Neural progenitor cell (in vitro differentiated cells): Measurements from ENCODE around the gene KCNH6. TPM values are rescaled to one million over a fixed set of nuclear protein-coding genes. Genes with fewer than 3 reads are reported as not detected.
A peak's percentile ranks its signal among the peaks of the same experiment; 100 is the strongest.

Source experiments
- DNase-seq: peaks from one replicate; pipeline ENCODE4 v3.0.0-alpha.2; 2016; ENCODE audit warnings: low spot score
- H2AFZ ChIP-seq: fragments of 200-600 bp; sonication (generic); replicated peaks from 2 replicates; pipeline ENCODE4 v1.6.1; 2016; ENCODE audit warnings: antibody characterized with exemption
- H3F3A ChIP-seq: fragments of 200-600 bp; sonication (generic); 2 replicates; pipeline ENCODE4 v1.6.1; 2016; ENCODE audit warnings: antibody characterized with exemption, low read depth
- H3K27ac ChIP-seq: fragments of 200-600 bp; sonication (generic); 2 replicates; pipeline ENCODE4 v1.5.1; 2016; ENCODE audit warnings: mild to moderate bottlenecking
- H3K27me3 ChIP-seq: fragments of 200-600 bp; sonication (generic); 2 replicates; pipeline ENCODE4 v1.6.1; 2016; ENCODE audit warnings: mild to moderate bottlenecking, moderate library complexity
- H3K36me3 ChIP-seq: fragments of 200-600 bp; sonication (generic); 2 replicates; pipeline ENCODE4 v1.5.1; 2016
- H3K4me1 ChIP-seq: fragments of 200-600 bp; sonication (generic); 2 replicates; pipeline ENCODE4 v1.6.1; 2016; ENCODE audit warnings: mixed run types
- H3K4me2 ChIP-seq: fragments of 200-600 bp; sonication (generic); 2 replicates; pipeline ENCODE4 v1.6.1; 2016
- H3K4me3 ChIP-seq: fragments of 200-600 bp; sonication (generic); 2 replicates; pipeline ENCODE4 v1.5.1; 2016
- H3K79me2 ChIP-seq: fragments of 200-600 bp; sonication (generic); 2 replicates; pipeline ENCODE4 v1.6.1; 2016; ENCODE audit warnings: low read depth
- H3K9ac ChIP-seq: fragments of 200-600 bp; sonication (generic); 2 replicates; pipeline ENCODE4 v1.6.1; 2016
- H3K9me3 ChIP-seq: fragments of 200-600 bp; sonication (generic); 2 replicates; pipeline ENCODE4 v1.5.1; 2016; ENCODE audit warnings: low read depth
- H4K20me1 ChIP-seq: fragments of 200-600 bp; sonication (generic); 2 replicates; pipeline ENCODE4 v1.6.1; 2016; ENCODE audit warnings: low read depth
- H3K27ac Mint-ChIP-seq: 3 replicates; pipeline ENCODE4 v1.8.0; 2021; ENCODE audit warnings: mixed read lengths
- H3K27me3 Mint-ChIP-seq: 2 replicates; pipeline ENCODE4 v1.8.0; 2022; ENCODE audit warnings: low read depth, mild to moderate bottlenecking, inconsistent platforms, moderate library complexity, mixed read lengths; ENCODE audit not compliant: insufficient read depth
- H3K36me3 Mint-ChIP-seq: 3 replicates; pipeline ENCODE4 v1.8.0; 2021; ENCODE audit warnings: mixed read lengths
- H3K4me1 Mint-ChIP-seq: 3 replicates; pipeline ENCODE4 v1.8.0; 2021; ENCODE audit warnings: mixed read lengths
- H3K4me3 Mint-ChIP-seq: 3 replicates; pipeline ENCODE4 v1.8.0; 2021; ENCODE audit warnings: mild to moderate bottlenecking, moderate library complexity, mixed read lengths
- H3K9me3 Mint-ChIP-seq: 3 replicates; pipeline ENCODE4 v1.8.0; 2020; ENCODE audit warnings: mixed read lengths
- CTCF ChIP-seq: fragments of 200-600 bp; sonication (generic); IDR thresholded peaks from 2 replicates; pipeline ENCODE4 v1.5.1; 2017; ENCODE audit warnings: antibody characterized with exemption, mild to moderate bottlenecking
- EZH2 ChIP-seq: fragments of 200-600 bp; sonication (generic); IDR thresholded peaks from 2 replicates; pipeline ENCODE4 v1.6.1; 2017; ENCODE audit warnings: antibody characterized with exemption, mild to moderate bottlenecking, moderate library complexity
- EZH2phosphoT487 ChIP-seq: fragments of 200-600 bp; sonication (generic); IDR thresholded peaks from 2 replicates; pipeline ENCODE4 v1.6.1; 2017; ENCODE audit warnings: antibody characterized with exemption
- small RNA-seq: library from RNA; depleted of rRNA; stranded (forward); fragments of <200 nt; gene quantifications from one replicate; pipeline ENCODE3, GENCODE V24; 2015
- total RNA-seq: library from RNA; depleted of rRNA; stranded (reverse); fragments of >200 nt; gene quantifications from 2 replicates; pipeline ENCODE4 v1.2.3, GENCODE V29; 2015; ENCODE audit warnings: low replicate concordance

Gene KCNH6
- total RNA-seq, 1 donor from 2014 or later: not detected

- Mint-ChIP-seq H3K36me3 (peaks cover 26% of the 10 kb centered on the region), H3K4me1 (no peaks in the 10 kb centered on the region), H3K27me3 (no peaks in the 10 kb centered on the region), H3K4me3 (no peak overlapping the region), H3K9me3 (no peaks in the 10 kb centered on the region), H3K27ac (no peak overlapping the region)
- Histone ChIP-seq H3K79me2 (no peaks in the 10 kb centered on the region), H3K4me3 (no peak overlapping the region), H3K36me3 (no peaks in the 10 kb centered on the region), H3K27ac (no peak overlapping the region), H3F3A (no peaks in the 10 kb centered on the region), H3K4me1 (no peaks in the 10 kb centered on the region), H3K9ac (no peak overlapping the region), H3K4me2 (no peak overlapping the region), H4K20me1 (no peaks in the 10 kb centered on the region), H2AFZ (no peak overlapping the region), H3K9me3 (no peaks in the 10 kb centered on the region), H3K27me3 (no peaks in the 10 kb centered on the region)
- TF ChIP-seq EZH2phosphoT487 (no peak), CTCF (no peak), EZH2 (no peak)
- DNase-seq: no peak
These were observed 66.5 kb downstream of the KCNH6 start for GRCh38 chr17:63589646-63590045.

DNA sequence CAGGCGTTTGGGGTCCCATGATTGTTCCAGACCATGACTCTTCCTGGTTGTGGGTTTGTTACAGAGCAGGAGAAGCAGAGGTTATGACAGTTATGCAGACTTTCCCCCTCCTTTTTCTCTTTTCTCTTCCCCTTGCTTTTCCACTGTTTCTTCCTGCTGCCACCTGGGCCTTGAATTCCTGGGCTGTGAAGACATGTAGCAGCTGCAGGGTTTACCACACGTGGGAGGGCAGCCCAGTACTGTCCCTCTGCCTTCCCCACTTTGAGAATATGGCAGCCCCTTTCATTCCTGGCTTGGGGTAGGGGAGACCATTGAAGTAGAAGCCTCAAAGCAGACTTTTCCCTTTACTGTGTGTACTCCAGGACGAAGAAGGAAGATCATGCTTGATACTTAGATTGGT, 69.6 kb downstream of the KCNH6 start:
- Histone ChIP-seq H4K20me1 (no peaks in the 10 kb centered on the region), H3F3A (no peaks in the 10 kb centered on the region), H2AFZ (no peak overlapping the region), H3K9ac (no peak overlapping the region), H3K27ac (no peak overlapping the region), H3K9me3 (no peaks in the 10 kb centered on the region), H3K4me3 (no peak overlapping the region), H3K4me1 (no peaks in the 10 kb centered on the region), H3K4me2 (no peak overlapping the region), H3K27me3 (no peaks in the 10 kb centered on the region), H3K36me3 (no peaks in the 10 kb centered on the region), H3K79me2 (no peaks in the 10 kb centered on the region)
- no peak for DNase-seq
- Mint-ChIP-seq H3K27ac (no peak overlapping the region), H3K36me3 (peaks cover 16% of the 10 kb centered on the region), H3K27me3 (no peaks in the 10 kb centered on the region), H3K4me3 (no peak overlapping the region), H3K9me3 (no peaks in the 10 kb centered on the region), H3K4me1 (no peaks in the 10 kb centered on the region)
- TF ChIP-seq EZH2phosphoT487 (no peak), EZH2 (no peak), CTCF (no peak)

DNA sequence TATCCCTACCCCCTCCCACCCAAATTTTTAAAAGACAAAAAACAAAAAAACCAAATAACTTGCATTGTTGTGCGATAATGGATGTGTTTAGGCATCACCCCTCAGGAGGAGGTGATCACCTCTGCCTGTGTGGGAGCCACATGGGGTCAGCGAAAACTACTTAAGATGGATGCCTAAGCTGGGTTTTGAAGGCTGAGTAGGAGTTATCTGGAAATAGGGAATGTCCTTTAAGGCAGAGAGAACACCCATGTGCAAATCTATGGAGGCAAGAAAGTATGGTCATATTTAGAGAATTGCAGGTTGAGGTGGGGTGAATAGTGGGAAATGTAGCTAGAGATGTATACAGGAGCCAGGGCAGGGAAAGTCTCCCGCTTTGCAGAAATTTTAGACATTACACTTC, 72.0 kb downstream of the KCNH6 start:
- Histone ChIP-seq H3K36me3 (no peaks in the 10 kb centered on the region), H3K4me3 (no peak overlapping the region), H3K4me2 (no peak overlapping the region), H3K27me3 (no peaks in the 10 kb centered on the region), H3F3A (no peaks in the 10 kb centered on the region), H3K9me3 (no peaks in the 10 kb centered on the region), H3K27ac (peak overlapping the region; percentile 10), H3K79me2 (no peaks in the 10 kb centered on the region), H2AFZ (no peak overlapping the region), H3K4me1 (peaks cover 2% of the 10 kb centered on the region), H3K9ac (no peak overlapping the region), H4K20me1 (no peaks in the 10 kb centered on the region)
- Mint-ChIP-seq H3K4me1 (peaks cover 2% of the 10 kb centered on the region), H3K9me3 (no peaks in the 10 kb centered on the region), H3K4me3 (no peak overlapping the region), H3K27me3 (peaks cover 2% of the 10 kb centered on the region), H3K27ac (no peak overlapping the region), H3K36me3 (peaks cover 4% of the 10 kb centered on the region)
- TF ChIP-seq CTCF (no peak), EZH2 (no peak), EZH2phosphoT487 (no peak)
- no peak for DNase-seq

Small RNA genes within 50 kb of the gene (small RNA-seq; reads per million reads assigned to genes)
- gene RNU6-288P: not detected

Other genes starting within 250 kb of the KCNH6 start
- gene CYB561, start 77.1 kb upstream of the KCNH6 start, total RNA-seq: 4.2 and 7.7 TPM in 2 replicates
- 0.22 TPM in 1 of 2 replicates, not detected in the other for gene ACE, start 46.3 kb upstream of the KCNH6 start, total RNA-seq
- 56.5 and 70.6 TPM in 2 replicates for gene DCAF7, start 27.1 kb downstream of the KCNH6 start, total RNA-seq
- 15.4 and 18.3 TPM in 2 replicates for gene TACO1, start 77.5 kb downstream of the KCNH6 start, total RNA-seq
- 21.6 and 28.8 TPM in 2 replicates for gene MAP3K3, start 99.1 kb downstream of the KCNH6 start, total RNA-seq
- gene LIMD2, start 176.8 kb downstream of the KCNH6 start, total RNA-seq: 7.0 and 36.9 TPM in 2 replicates
- gene STRADA, start 218.4 kb downstream of the KCNH6 start, total RNA-seq: 46.6 and 69.6 TPM in 2 replicates